MCF 10A (cell line): Measurements from ENCODE around the gene MAP3K12. TPM values are rescaled to one million over a fixed set of nuclear protein-coding genes. Genes with fewer than 3 reads are reported as not detected.
A peak's percentile ranks its signal among the peaks of the same experiment; 100 is the strongest.

Source experiments
- BruUV-seq: library from RNA; stranded (reverse); fragments of 400-500 nt; replicated peaks from 2 replicates; lab custom pipeline; 2021; lab: Mats Ljungman, UMichigan
- CTCF ChIA-PET: fragments of 300-600 bp; sonication (Branson Sonifier 250); formaldehyde crosslinking; extraction: SDS; loops from one replicate; lab custom pipeline; 2021; ENCODE audit warnings: antibody characterized with exemption, inconsistent platforms; lab: Yijun Ruan, JAX
- POLR2A ChIA-PET: fragments of 300-600, 350-650 bp; sonication (Branson Sonifier 250); formaldehyde crosslinking; extraction: SDS; loops from one replicate; lab custom pipeline; 2020; ENCODE audit warnings: antibody characterized with exemption, inconsistent platforms; lab: Yijun Ruan, JAX
- DNase-seq: peaks from one replicate; pipeline ENCODE4 v3.0.0-alpha.2; 2018; ENCODE audit not compliant: unreplicated experiment
- H3K27ac Mint-ChIP-seq: one replicate; pipeline ENCODE4 v1.8.0; 2022; ENCODE audit warnings: mild to moderate bottlenecking, low read depth, mixed read lengths; ENCODE audit not compliant: unreplicated experiment
- H3K27me3 Mint-ChIP-seq: one replicate; pipeline ENCODE4 v1.8.0; 2022; ENCODE audit warnings: mixed read lengths; ENCODE audit not compliant: insufficient read depth, unreplicated experiment
- H3K36me3 Mint-ChIP-seq: one replicate; pipeline ENCODE4 v1.8.0; 2022; ENCODE audit warnings: mild to moderate bottlenecking, moderate library complexity, mixed read lengths; ENCODE audit not compliant: insufficient read depth, unreplicated experiment
- H3K4me1 Mint-ChIP-seq: one replicate; pipeline ENCODE4 v1.8.0; 2022; ENCODE audit warnings: mixed read lengths; ENCODE audit not compliant: insufficient read depth, unreplicated experiment
- H3K4me3 Mint-ChIP-seq: one replicate; pipeline ENCODE4 v1.8.0; 2022; ENCODE audit warnings: mild to moderate bottlenecking, moderate library complexity, mixed read lengths; ENCODE audit not compliant: unreplicated experiment
- H3K9me3 Mint-ChIP-seq: one replicate; pipeline ENCODE4 v1.8.0; 2022; ENCODE audit warnings: mixed read lengths; ENCODE audit not compliant: unreplicated experiment
- CTCF ChIP-seq: fragments of 200-600 bp; IDR thresholded peaks from one replicate; pipeline ENCODE4 v1.8.0; 2022; ENCODE audit warnings: antibody characterized with exemption, mild to moderate bottlenecking; ENCODE audit not compliant: unreplicated experiment
- intact Hi-C: fragments of 100-400 bp; cut with micrococcal nuclease; formaldehyde crosslinking; loops from 2 replicates; pipeline ENCODE4 v1.14.1; 2022
- total RNA-seq: library from RNA; stranded (reverse); gene quantifications from 2 replicates; pipeline ENCODE4 v1.2.3, GENCODE V29; 2022

MAP3K12 gene
- total RNA-seq, 1 experiment from 2014 or later = 4.6 TPM

GRCh38 chr12:53508534-53509170 lies 9.4 kb upstream of the MAP3K12 start:
- Mint-ChIP-seq H3K9me3 (no peaks in the 10 kb centered on the region), H3K36me3 (peaks cover 81% of the 10 kb centered on the region), H3K4me1 (peaks cover 5% of the 10 kb centered on the region), H3K4me3 (no peak overlapping the region), H3K27ac (no peak overlapping the region), H3K27me3 (no peaks in the 10 kb centered on the region)
- CTCF ChIA-PET = interaction anchor here (0.6 to 4.3 kb wide), 34 partner anchors 8 to 843 kb away, joined by 3 to 93 read pairs (median 4); partner anchors contain the start of genes AAAS, PRR13 and TARBP2
- no TSS peak for BruUV-seq
- POLR2A ChIA-PET = interaction anchor here (0.6 to 5.3 kb wide), 17 partner anchors 8 to 307 kb away, joined by 3 to 33 read pairs (median 5); partner anchors contain the start of genes AAAS, ATP5MC2, MAP3K12 and PRR13
- intact Hi-C loops = loop anchor here (1.0 kb wide), 2 partner anchors 156 to 184 kb away; no protein-coding TSS in a partner anchor
- DNase-seq = peak; percentile 85
- peak; percentile 88 for TF ChIP-seq CTCF

GRCh38 chr12:53507603-53507885 lies 8.3 kb upstream of the MAP3K12 start:
- POLR2A ChIA-PET = interaction anchor here (1.4 kb wide), 1 partner anchor 80 kb away, joined by 5 read pairs; no protein-coding TSS in a partner anchor
- H3K4me1 Mint-ChIP-seq = peaks cover 5% of the 10 kb centered on the region

GRCh38 chr12:53506881-53507602 lies 7.8 kb upstream of the MAP3K12 start, which contains the start of gene NPFF:
NPFF (minus strand) TSS chr12:53507484; CDS start chr12:53507474, 10 bp downstream.
- CTCF ChIA-PET = interaction anchor here (0.5 to 3.1 kb wide), 8 partner anchors 8 to 460 kb away, joined by 3 to 23 read pairs (median 7); partner anchors contain the start of gene SP7
- TF ChIP-seq CTCF = no peak
- Mint-ChIP-seq H3K27me3 (no peaks in the 10 kb centered on the region), H3K9me3 (no peaks in the 10 kb centered on the region), H3K27ac (no peak within 1 kb of the TSS), H3K4me1 (peaks cover 9% of the 10 kb centered on the region), H3K4me3 (no peak within 1 kb of the TSS), H3K36me3 (peaks cover 65% of the 10 kb centered on the region)
- POLR2A ChIA-PET = interaction anchor here (0.5 kb wide), 1 partner anchor 64 kb away, joined by 3 read pairs; no protein-coding TSS in a partner anchor
- intact Hi-C loops = no loop called here
- DNase-seq = no peak
- BruUV-seq = no TSS peak

More at GRCh38 chr12:53507603-53507885, 8.3 kb upstream of the MAP3K12 start:
- no peak for TF ChIP-seq CTCF
- Mint-ChIP-seq H3K4me3 (no peak overlapping the region), H3K27me3 (no peaks in the 10 kb centered on the region), H3K36me3 (peaks cover 70% of the 10 kb centered on the region), H3K27ac (no peak overlapping the region), H3K9me3 (no peaks in the 10 kb centered on the region)
- DNase-seq = no peak
- CTCF ChIA-PET = interaction anchor here (0.5 to 4.3 kb wide), 13 partner anchors 8 to 460 kb away, joined by 3 to 93 read pairs (median 6); partner anchors contain the start of genes AAAS and SP7
- BruUV-seq = no TSS peak
- intact Hi-C loops = no loop called here

- Mint-ChIP-seq H3K36me3 (peaks cover 59% of the 10 kb centered on the region), H3K4me1 (peaks cover 12% of the 10 kb centered on the region), H3K4me3 (no peak overlapping the region), H3K27ac (no peak overlapping the region), H3K27me3 (no peaks in the 10 kb centered on the region), H3K9me3 (no peaks in the 10 kb centered on the region)
- DNase-seq = no peak
- POLR2A ChIA-PET = interaction anchor here (0.5 to 1.1 kb wide), 3 partner anchors 10 to 63 kb away, joined by 3 read pairs; no protein-coding TSS in a partner anchor
- TF ChIP-seq CTCF = no peak
- intact Hi-C loops = no loop called here
- BruUV-seq = no TSS peak
- CTCF ChIA-PET = no interaction called here
Observed at GRCh38 chr12:53506450-53506785, 7.2 kb upstream of the MAP3K12 start.
